ENCODE measurements around the gene HOXB6. TPM values are rescaled to one million over a fixed set of nuclear protein-coding genes. Genes with fewer than 3 reads are reported as not detected.

HOXB6 gene
- polyA plus RNA-seq, 6 donors from 2014 or later: not detected

DNA sequence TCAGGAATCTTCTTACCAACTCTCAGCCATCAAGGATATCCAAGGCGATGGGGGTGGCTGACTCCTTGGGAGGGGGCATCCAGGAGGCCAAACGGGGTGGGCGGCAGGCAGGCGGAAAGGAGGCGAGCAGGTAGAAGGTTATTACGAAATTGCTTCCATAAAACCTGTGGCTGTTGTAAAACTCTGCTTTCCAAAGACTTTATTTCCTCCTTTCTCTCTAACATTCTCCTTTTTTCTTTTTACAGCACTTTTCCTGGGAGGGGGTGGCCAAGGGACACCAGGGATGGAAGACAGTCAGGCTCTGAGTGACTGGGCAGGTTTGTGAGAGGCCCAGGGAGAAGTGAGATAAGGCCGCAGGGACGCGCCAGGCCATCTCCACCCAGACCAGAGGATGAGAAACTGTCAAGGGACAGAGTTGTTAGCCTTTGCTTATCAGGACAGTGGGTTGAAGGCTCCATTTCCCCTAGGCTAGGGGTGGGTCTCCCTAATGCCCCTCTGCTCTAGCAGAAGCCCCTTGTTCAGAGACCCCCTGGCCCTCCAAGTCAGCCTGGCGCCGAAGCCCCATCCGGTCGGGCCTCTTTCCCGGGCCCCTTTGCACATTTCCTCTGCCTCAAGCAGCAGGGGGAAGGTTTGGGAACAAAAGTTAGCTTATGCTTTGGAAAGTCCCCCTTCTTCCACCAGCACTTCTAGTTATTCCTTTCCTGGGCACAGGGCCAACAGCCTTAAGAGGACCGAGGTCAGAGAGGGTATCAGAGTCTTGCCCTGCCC is 26.3 kb upstream of the HOXB6 start:
- Mint-ChIP-seq H3K4me3 (peak overlapping the region in 1 of 8 donors; percentile 45), H3K27ac (no peak overlapping the region)

DNA sequence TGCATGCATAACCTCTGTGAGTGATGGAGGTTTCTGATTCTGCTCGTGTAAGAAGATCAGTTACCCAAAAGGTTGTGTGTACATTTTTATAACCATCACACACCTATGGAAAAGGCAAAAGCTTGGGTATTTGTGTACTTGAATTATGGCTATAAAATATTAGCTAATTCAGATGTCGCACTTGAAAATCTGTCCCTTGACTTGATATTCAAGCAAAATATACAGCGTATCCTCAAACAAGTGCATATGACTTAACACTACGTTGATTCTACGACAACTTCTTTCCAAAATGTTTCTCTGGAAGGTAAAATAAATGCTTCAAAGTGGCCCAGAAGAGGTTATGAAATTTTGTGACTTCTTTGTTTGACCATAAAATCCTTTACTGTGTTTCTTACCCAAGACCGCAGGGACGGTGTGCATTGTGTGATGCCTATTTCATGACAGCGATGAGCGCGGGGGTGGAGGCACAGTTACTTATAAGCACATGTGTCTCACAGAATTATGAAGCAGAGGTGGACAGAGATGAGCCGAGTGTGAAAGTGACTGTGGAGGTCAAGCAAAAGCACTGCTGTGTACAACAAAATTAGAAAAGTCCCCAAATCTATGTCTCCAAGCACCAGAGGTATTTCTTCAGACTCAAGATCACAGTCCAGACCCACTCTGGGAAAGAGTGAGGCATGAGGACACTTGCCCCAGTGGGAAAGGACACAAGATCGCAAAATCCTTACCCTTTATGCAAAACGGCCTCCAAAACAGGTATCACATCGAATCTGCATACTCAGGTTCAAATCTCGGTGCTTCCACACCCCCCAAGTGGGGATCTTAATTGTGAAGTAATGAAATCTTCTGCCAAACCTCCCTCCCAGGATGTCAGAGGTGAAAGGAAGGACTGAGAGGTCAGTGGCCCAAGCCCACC is 25.5 kb upstream of the HOXB6 start:
- Mint-ChIP-seq H3K4me3 (peak overlapping the region in 1 of 8 donors; percentile 8), H3K4me1 (peaks cover 15 to 32% (median 25%) of the 10 kb centered on the region in 3 donors), H3K27ac (peak overlapping the region in 1 of 6 donors; percentile 27), H3K36me3 (peaks cover 0 to 8% of the 10 kb centered on the region in 2 donors), H3K27me3 (peaks cover 80 to 100% (median 93%) of the 10 kb centered on the region in 3 donors), H3K9me3 (peaks cover 0 to 3% (median 0%) of the 10 kb centered on the region in 7 donors)
- DNase-seq: no peak
- no peak for ATAC-seq (ENCODE audit: low read depth in 2 of 2)

More for the DNA sequence above, 26.3 kb upstream of the HOXB6 start:
- peaks cover 84 to 100% (median 93%) of the 10 kb centered on the region in 3 donors for H3K27me3 Mint-ChIP-seq
- DNase-seq (no peak), ATAC-seq (ENCODE audit: low read depth in 2 of 2) (no peak)
- peaks cover 0 to 8% of the 10 kb centered on the region in 2 donors for H3K36me3 Mint-ChIP-seq
- peaks cover 0 to 3% (median 0%) of the 10 kb centered on the region in 7 donors for H3K9me3 Mint-ChIP-seq
- peaks cover 9 to 31% (median 17%) of the 10 kb centered on the region in 3 donors for H3K4me1 Mint-ChIP-seq

DNA sequence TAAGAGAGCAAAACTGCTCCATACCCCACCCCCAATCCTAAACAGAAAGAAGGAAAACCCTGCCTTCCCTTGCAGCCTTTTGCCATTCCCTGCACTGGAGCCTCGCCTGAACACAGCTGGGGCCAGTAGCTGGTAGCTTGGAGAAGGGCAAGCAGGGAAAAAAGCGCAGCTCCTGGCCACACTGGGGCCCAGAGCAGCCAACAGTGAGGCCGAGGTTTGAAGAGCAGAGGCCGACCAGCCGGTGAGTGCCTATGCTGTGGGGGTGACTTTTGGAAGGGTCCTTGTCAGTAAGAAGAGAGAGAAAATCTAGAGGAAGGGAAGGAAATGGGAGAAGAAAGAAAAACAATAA is 24.6 kb upstream of the HOXB6 start:
- ATAC-seq (ENCODE audit: low read depth in 2 of 2) (no peak), DNase-seq (no peak)
- H3K27me3 Mint-ChIP-seq: peaks cover 75 to 94% (median 89%) of the 10 kb centered on the region in 3 donors
- H3K36me3 Mint-ChIP-seq: peaks cover 0 to 8% of the 10 kb centered on the region in 2 donors
- no peak overlapping the region for H3K27ac Mint-ChIP-seq
- H3K4me3 Mint-ChIP-seq: no peak overlapping the region
- H3K4me1 Mint-ChIP-seq: peaks cover 15 to 25% (median 22%) of the 10 kb centered on the region in 3 donors
- H3K9me3 Mint-ChIP-seq: peaks cover 0 to 3% (median 0%) of the 10 kb centered on the region in 7 donors

DNA sequence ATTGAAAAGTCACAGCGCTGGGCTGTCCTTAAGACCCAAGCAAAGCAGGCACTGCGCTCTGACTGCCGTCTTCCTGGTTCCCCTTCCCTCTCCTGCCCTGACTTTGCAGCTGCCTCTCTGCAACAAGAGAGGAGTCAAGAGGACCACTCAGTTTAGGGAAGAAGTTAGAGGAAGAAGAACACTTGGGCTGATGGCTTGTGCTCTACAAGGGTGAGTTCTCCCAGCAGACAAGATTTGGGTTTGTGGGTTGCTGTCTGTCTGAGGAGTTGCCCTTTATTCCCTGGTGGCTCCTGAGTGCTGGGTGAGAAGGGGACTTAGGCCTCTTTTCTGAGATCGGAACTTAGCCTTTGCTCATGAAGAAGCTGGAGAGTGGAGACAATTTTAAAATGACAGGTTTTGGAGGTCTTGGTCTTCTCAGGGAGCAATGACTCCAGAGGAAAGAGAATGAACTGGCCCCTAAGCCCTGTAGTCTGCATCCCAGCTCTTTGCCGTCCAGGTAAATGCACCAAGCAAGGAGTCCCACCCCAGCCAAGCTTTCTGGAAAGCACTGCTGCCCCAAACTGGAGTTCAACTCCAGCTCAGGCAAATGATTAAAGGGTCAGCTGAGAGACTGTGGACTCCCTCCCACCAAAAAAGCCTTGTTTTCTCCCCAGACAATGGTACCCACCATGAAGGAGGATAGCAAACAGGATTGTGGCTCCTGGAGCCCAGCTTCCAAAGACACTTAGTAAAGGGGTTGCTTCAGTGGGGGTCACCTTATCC is 24.0 kb upstream of the HOXB6 start:
- H3K27ac Mint-ChIP-seq: no peak overlapping the region

DNA sequence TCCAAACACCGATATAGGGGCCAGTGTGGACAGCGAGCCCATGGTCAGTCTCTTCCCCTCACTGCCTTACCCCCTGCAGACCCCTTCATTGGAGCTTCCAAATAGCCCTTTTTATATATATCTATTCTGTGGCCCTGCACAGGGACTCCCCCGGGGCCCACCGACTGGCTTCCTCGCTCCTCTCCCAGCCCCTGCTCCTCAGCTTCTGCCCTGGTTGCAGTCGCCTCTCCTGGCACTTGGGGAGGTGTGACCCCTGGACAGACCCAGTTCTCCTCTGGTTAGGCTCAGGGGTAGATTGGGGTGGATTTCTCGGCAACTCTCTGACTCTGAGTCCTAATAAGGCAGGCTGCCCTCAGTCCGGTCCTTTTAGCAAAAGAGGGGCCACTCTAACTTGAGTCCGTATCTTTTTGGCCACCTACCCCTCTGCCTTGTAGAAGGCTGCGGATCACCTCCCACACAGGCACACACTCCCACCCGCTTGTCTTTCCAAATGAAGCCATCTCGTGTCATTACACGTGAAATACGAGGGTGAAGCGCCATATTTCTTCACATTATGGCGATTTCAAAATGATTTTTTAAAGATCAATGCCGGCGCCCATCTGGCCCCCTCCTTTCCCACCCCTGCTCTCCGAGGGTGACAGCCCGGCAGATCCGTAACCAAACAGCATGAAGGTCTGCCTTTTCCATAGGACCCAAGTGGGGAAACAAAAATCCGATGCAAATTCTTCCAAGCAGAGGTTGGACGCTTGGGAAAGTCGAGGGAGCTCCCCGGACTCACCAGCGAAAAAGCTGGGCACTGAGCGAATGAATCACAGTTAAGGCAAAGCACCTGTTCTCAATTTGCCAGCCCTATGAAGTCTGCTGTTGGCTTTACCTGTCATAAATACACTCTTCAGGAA is 23.1 kb upstream of the HOXB6 start:
- peaks cover 0 to 3% (median 0%) of the 10 kb centered on the region in 7 donors for H3K9me3 Mint-ChIP-seq
- H3K27me3 Mint-ChIP-seq: peaks cover 85 to 95% (median 94%) of the 10 kb centered on the region in 3 donors
- no peak for DNase-seq
- ATAC-seq (ENCODE audit: low read depth in 2 of 2): no peak
- H3K27ac Mint-ChIP-seq: peak overlapping the region in 1 of 6 donors; percentile 44
- peaks cover 15 to 18% (median 15%) of the 10 kb centered on the region in 3 donors for H3K4me1 Mint-ChIP-seq
- H3K36me3 Mint-ChIP-seq: peaks cover 0 to 7% of the 10 kb centered on the region in 2 donors
- peak overlapping the region in 6 of 8 donors; percentile 24 to 75 (median 52) for H3K4me3 Mint-ChIP-seq

More for the DNA sequence above, 24.0 kb upstream of the HOXB6 start:
- H3K4me3 Mint-ChIP-seq: peak overlapping the region in 2 of 8 donors; percentile 49 to 55
- H3K36me3 Mint-ChIP-seq: peaks cover 0 to 8% of the 10 kb centered on the region in 2 donors
- peaks cover 15 to 20% (median 18%) of the 10 kb centered on the region in 3 donors for H3K4me1 Mint-ChIP-seq
- peaks cover 0 to 3% (median 0%) of the 10 kb centered on the region in 7 donors for H3K9me3 Mint-ChIP-seq
- no peak for DNase-seq
- peaks cover 78 to 94% (median 90%) of the 10 kb centered on the region in 3 donors for H3K27me3 Mint-ChIP-seq
- ATAC-seq (ENCODE audit: low read depth in 2 of 2): no peak

DNA sequence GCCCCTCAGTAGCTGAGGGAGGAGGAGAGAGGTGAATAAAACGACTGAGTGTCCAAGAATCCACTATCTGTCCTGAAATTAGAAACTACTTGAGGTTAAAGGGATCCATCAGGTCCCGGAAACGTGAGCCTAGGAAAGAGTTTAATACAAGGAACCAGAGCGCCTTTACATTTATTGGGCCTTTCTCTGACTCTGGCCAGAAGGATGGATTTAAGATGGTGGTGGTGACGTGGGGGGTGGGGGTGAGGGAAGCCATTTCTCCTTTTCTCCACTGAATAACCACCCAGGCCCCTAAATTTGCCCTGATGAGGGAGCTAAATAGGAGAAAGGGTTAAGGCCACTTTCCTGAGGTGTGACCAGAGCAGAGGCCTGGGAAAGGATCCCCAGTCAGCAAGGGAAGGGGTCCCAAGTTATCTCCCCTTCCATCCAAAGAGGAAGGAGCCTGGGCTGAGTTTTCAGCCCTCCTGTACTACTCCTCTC is 22.4 kb upstream of the HOXB6 start:
- ATAC-seq (ENCODE audit: low read depth in 2 of 2): no peak
- peaks cover 85 to 95% (median 94%) of the 10 kb centered on the region in 3 donors for H3K27me3 Mint-ChIP-seq
- no peak for DNase-seq
- H3K27ac Mint-ChIP-seq: peak overlapping the region in 1 of 6 donors; percentile 70
- H3K36me3 Mint-ChIP-seq: no peaks in the 10 kb centered on the region
- peaks cover 15 to 18% (median 15%) of the 10 kb centered on the region in 3 donors for H3K4me1 Mint-ChIP-seq
- no peaks in the 10 kb centered on the region for H3K9me3 Mint-ChIP-seq
- H3K4me3 Mint-ChIP-seq: peak overlapping the region; percentile 56 to 86 (median 80)

DNA sequence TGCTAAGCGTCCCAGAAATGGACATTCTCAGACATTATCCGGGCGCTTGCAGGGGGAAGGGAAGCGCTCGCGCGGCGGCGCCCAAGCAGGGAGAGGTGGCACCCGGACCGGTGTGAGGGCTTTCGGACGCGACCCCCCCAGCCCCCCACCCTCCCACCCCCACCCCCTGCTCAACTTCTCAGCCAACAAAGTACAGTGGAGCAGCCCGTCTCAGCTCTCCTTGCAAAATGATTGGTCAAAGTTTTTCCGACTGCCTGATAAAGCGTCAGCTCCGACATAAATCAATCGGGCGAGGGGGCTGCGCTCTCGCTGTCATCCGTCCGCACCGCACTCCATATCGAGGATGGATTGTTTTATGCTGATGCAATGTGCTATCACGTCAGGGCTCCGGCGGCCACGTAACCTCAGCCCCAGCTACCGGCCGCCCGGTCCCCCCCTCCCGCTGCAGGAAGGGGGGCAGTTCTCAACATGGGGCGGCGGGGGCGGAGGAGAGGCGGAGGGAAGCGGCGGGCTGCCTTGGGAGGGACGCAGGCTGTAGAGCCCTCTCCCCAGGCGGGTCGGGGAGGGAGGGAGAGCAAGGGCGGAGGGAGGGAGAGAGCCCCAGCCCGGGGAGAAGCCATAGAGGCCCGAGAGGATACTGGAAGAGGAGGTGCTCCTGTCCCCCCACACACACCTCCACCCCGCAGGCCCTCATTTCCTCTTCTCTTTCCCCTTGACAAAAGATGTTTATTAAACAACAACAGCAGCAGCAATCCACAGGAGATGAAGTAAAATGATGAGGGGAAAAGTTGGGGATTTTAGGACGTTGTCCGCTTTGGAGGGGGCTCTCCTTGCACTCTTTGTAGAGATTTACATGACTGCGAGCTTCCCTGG is 21.7 kb upstream of the HOXB6 start, which contains the start of gene HOXB9:
Gene HOXB9 (minus strand): TSS at position 114 of the 873 bp plus-strand sequence. CDS start 89 bp downstream, at position 25.
- DNase-seq: no peak
- Mint-ChIP-seq H3K36me3 (no peaks in the 10 kb centered on the region), H3K27me3 (peaks cover 85 to 96% (median 94%) of the 10 kb centered on the region in 3 donors), H3K9me3 (no peaks in the 10 kb centered on the region), H3K4me3 (peak within 1 kb of the TSS; percentile 75 to 94 (median 86)), H3K4me1 (peaks cover 15 to 18% (median 15%) of the 10 kb centered on the region in 3 donors), H3K27ac (peak within 1 kb of the TSS in 3 of 6 donors; percentile 46 to 76 (median 70))
- peak; percentile 22 to 26 for ATAC-seq (ENCODE audit: low read depth in 2 of 2)

DNA sequence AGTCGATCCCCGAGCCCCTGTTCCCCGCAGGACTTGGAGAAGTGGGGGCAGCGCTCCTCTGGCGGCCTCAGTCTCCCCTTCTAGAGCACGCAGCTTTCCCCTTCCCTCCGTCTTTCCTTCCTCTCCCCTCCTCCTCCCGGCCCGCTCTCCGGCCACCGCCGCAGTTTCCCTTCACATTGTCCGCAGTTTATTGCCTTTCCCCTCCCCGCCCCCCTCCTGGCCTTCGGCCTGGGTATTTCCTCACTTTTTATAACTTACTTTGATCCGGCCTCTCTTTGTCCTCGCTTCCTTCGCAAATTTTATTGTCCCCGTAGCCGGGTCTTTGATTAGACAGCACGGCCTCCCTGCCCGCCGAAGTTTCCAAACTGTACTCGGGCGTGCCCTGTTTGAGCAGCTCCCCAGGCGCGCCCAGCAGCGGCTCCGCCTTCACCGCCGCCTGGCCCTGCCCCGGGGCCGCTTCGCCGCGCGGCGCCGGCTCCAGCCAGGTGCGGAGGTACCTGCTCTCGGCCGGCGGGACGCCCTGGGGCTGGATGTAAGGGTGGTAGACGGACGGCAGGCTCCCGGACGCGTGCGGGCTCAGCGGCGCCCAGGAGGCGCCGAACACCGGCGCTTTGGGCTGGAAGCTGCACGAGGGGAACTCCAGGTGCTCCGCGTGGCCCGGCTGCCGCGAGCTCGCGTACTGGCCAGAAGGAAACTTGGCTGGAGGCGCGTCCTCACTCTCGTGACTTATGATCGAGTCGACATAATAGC is 20.9 kb upstream of the HOXB6 start:
- ATAC-seq (ENCODE audit: low read depth in 2 of 2) (peak; percentile 65 to 70), DNase-seq (no peak)
- Mint-ChIP-seq H3K4me1 (peaks cover 15 to 18% (median 15%) of the 10 kb centered on the region in 3 donors), H3K27me3 (peaks cover 85 to 96% (median 94%) of the 10 kb centered on the region in 3 donors), H3K9me3 (no peaks in the 10 kb centered on the region), H3K36me3 (no peaks in the 10 kb centered on the region), H3K27ac (peak overlapping the region in 3 of 6 donors; percentile 46 to 76 (median 65)), H3K4me3 (peak overlapping the region; percentile 75 to 94 (median 86))

DNA sequence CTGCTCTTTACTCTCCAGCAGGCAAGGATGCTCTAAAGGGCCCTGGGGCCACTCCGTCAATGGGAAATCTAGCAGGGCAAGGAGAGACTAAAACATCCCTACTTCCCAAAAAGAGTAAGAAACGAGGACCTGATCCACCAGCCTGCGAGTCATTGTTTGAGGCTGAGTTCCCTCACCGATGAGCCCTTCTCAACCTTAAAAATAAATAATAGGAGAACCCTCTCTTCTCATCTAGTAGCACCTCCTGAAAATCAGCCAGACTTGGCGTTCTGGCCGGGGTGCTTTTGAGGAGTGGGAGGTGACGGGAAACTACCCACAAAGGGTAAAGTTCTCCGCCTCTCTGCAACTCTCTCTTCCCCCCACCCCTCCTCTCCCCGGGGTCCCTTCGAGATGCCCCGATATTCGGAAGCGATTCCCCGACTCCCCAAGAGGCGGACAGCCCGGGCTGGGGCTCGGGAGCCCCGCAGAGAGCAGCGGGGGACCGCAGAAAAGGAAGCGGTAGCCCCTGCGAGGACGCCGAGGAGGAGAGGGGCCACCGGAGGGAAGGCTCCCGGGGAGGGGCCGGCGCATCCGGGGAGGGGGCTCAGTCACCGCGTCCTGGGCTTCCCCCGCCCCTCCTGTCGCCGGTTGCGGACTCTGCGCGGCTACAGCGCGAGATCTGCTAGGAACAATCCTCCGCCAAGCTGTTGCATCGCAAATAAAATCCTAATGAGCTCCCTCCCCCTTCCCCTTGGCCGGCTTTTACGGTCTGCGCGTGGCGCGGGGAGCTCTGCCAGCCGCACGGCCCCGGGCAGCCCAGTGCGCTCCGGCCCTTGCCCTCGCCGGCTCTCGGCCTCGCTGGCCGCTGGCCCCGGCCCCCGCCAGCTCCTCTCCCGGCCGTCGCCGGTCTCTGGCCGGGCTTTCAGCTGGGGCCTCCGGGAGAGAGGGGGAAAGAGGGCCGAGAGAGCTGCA is 20.0 kb upstream of the HOXB6 start:
- DNase-seq (no peak), ATAC-seq (ENCODE audit: low read depth in 2 of 2) (peak; percentile 28 to 34)
- Mint-ChIP-seq H3K36me3 (no peaks in the 10 kb centered on the region), H3K4me1 (peaks cover 15 to 18% (median 15%) of the 10 kb centered on the region in 3 donors), H3K4me3 (peak overlapping the region; percentile 55 to 94 (median 85)), H3K27me3 (peaks cover 81 to 94% (median 93%) of the 10 kb centered on the region in 3 donors), H3K27ac (peak overlapping the region in 2 of 6 donors; percentile 38 to 46), H3K9me3 (no peaks in the 10 kb centered on the region)

Data from naive B cell (primary cell).